ENCODE data around the gene SHROOM3.

GRCh38 chr4:76539979-76540378, 105.0 kb downstream of the SHROOM3 start:
- no peak for TF ChIP-seq ESRRA (IDR thresholded peaks at IDR 0.05; ENCODE audit: borderline replicate concordance, low read length)
- no peak for TF ChIP-seq POLR2A (IDR thresholded peaks at IDR 0.05; ENCODE audit: low read length)
- TF ChIP-seq PBX3 (IDR thresholded peaks at IDR 0.05) = no peak
- TF ChIP-seq CTCF (IDR thresholded peaks at IDR 0.05) = no peak
- TF ChIP-seq EP300 (IDR thresholded peaks at IDR 0.05) = no peak
- no peak for TF ChIP-seq NR3C1 (IDR thresholded peaks at IDR 0.05)
